Neutrophil (primary cell): ENCODE results near the gene MAIP1.
A peak's percentile ranks its signal among the peaks of the same experiment; 100 is the strongest.

Source experiments
- H3K27ac ChIP-seq: fragments of 200-600 bp; sonication (generic); 2 replicates; pipeline ENCODE4 v1.5.1; 2016; ENCODE audit warnings: mild to moderate bottlenecking, moderate library complexity
- H3K27me3 ChIP-seq: fragments of 200-600 bp; sonication (generic); 2 replicates; pipeline ENCODE4 v1.6.0; 2016; ENCODE audit warnings: mild to moderate bottlenecking
- H3K36me3 ChIP-seq: fragments of 200-600 bp; sonication (generic); 2 replicates; pipeline ENCODE4 v1.5.1; 2017
- H3K4me1 ChIP-seq, 2 experiments: fragments of 200-600 bp in 1 of 2; sonication (generic) in 1 of 2; 1 replicate in 1 of 2; 2 replicates in 1 of 2; pipeline versions ENCODE4 v1.5.1 to v1.6.1; 2013 to 2016; ENCODE audit warnings: low read depth in 1 of 2, low read length in 1 of 2, mild to moderate bottlenecking in 1 of 2, moderate library complexity in 1 of 2; ENCODE audit not compliant: control insufficient read depth in 1 of 2, insufficient read depth in 1 of 2
- H3K4me3 ChIP-seq, 2 experiments: fragments of 200-600 bp in 1 of 2; sonication (generic) in 1 of 2; 1 replicate in 1 of 2; 2 replicates in 1 of 2; pipeline ENCODE4 v1.5.1; 2013 to 2016; ENCODE audit warnings: low read depth in 1 of 2, low read length in 1 of 2, mild to moderate bottlenecking in 1 of 2, moderate library complexity in 1 of 2
- H3K9me3 ChIP-seq: fragments of 200-600 bp; sonication (generic); 2 replicates; pipeline ENCODE4 v1.5.1; 2016
- TF ChIP-seq, protein P1 (sequence below): fragments of 200-600 bp; sonication (generic); IDR thresholded peaks from 2 replicates; pipeline ENCODE4 v1.5.1; 2016; ENCODE audit warnings: antibody characterized with exemption

The MAIP1 gene

DNA sequence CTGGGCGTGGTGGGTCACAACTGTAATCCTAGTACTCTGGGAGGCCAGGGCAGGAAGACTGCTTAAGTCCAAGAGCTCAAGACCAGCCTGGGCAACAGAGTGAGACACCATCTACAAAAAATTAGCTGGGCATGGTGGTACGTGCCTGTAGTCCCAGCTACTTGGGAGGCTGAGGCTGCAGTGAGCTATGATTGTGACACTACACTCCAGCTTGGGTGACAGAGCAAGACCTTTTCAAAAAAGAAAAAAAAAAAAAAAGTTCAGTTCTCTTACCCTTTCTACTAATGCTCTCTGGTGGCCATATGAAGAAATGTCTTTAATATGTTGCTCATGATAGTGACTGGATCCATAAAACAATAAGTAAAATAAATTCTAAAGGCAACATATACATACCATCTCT, 15.0 kb upstream of the MAIP1 start:
- peaks cover 9% of the 10 kb centered on the region in 2 experiments for H3K4me1 ChIP-seq
- H3K27ac ChIP-seq: no peak overlapping the region
- H3K4me3 ChIP-seq: no peak overlapping the region
- H3K9me3 ChIP-seq: no peaks in the 10 kb centered on the region
- no peaks in the 10 kb centered on the region for H3K27me3 ChIP-seq
- TF ChIP-seq, protein P1, sequence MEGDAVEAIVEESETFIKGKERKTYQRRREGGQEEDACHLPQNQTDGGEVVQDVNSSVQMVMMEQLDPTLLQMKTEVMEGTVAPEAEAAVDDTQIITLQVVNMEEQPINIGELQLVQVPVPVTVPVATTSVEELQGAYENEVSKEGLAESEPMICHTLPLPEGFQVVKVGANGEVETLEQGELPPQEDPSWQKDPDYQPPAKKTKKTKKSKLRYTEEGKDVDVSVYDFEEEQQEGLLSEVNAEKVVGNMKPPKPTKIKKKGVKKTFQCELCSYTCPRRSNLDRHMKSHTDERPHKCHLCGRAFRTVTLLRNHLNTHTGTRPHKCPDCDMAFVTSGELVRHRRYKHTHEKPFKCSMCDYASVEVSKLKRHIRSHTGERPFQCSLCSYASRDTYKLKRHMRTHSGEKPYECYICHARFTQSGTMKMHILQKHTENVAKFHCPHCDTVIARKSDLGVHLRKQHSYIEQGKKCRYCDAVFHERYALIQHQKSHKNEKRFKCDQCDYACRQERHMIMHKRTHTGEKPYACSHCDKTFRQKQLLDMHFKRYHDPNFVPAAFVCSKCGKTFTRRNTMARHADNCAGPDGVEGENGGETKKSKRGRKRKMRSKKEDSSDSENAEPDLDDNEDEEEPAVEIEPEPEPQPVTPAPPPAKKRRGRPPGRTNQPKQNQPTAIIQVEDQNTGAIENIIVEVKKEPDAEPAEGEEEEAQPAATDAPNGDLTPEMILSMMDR: no peak
- H3K36me3 ChIP-seq: peaks cover 35% of the 10 kb centered on the region

DNA sequence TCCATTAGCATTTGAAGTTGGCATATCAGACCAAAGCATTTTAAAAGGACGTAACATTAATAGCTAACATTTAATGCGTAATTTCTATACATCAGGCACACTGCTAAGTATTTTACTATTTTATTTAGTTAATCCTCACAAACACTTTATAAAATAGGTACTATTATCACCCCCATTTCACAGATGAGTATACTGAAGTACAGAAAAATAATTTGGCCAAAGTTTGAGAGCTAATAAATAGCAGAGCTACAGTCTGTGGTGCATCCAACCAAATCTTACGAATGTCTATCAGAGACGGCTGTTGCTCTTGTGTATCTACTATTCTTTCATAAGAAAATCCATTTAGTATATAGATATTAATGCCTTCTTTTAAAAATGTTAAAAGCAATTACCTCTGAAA, 12.0 kb upstream of the MAIP1 start:
- H3K9me3 ChIP-seq: no peaks in the 10 kb centered on the region
- H3K36me3 ChIP-seq: peaks cover 19% of the 10 kb centered on the region
- H3K27me3 ChIP-seq: no peaks in the 10 kb centered on the region
- no peak overlapping the region for H3K4me3 ChIP-seq
- TF ChIP-seq, protein P1: no peak
- no peak overlapping the region for H3K27ac ChIP-seq
- H3K4me1 ChIP-seq: peaks cover 34 to 35% of the 10 kb centered on the region in 2 experiments

DNA sequence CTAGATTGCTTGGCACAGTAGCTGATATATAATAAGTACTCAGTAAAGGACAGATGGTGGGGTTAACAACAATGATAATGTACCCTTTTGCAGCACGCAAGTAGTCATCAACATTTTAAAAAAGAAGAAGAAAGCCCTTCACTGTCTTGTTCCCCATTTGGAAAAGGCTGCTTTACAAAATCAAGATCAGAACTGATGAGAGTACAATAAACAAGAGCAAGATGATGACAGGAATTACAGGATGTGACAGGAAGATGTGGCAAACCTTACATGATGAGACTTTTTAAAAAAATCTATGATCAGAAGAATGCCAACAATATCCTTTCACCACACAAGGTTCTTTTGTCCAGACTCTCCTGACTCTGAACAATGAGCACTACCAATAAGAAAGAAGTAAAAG, 9.2 kb upstream of the MAIP1 start:
- TF ChIP-seq, protein P1: no peak
- H3K4me1 ChIP-seq: peaks cover 34 to 38% of the 10 kb centered on the region in 2 experiments
- H3K4me3 ChIP-seq: peak overlapping the region in 1 of 2 experiments; percentile 0
- H3K27me3 ChIP-seq: no peaks in the 10 kb centered on the region
- peak overlapping the region; percentile 86 for H3K27ac ChIP-seq
- no peaks in the 10 kb centered on the region for H3K9me3 ChIP-seq
- H3K36me3 ChIP-seq: peaks cover 9% of the 10 kb centered on the region

DNA sequence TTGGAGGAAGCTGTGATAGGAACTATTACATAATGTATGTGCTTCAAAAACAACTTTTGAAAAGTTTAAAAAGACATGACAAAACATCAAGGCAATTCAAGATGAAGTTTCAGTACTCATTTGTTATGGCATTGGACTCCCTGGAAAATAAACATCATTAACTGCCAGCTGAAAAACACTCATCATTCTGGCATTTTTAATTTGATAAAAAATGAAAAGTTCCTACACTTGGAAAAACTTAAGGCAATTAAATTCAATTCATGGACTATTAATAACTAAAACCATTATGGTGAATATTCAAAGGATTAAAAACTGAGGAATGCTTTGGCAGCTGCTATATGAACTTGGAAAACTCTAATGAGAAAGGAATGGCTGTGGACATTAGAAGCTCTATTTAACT, 8.5 kb upstream of the MAIP1 start:
- Histone ChIP-seq H3K9me3 (no peaks in the 10 kb centered on the region), H3K27ac (peak overlapping the region; percentile 86), H3K27me3 (no peaks in the 10 kb centered on the region), H3K36me3 (peaks cover 9% of the 10 kb centered on the region), H3K4me1 (peaks cover 34 to 38% of the 10 kb centered on the region in 2 experiments), H3K4me3 (peak overlapping the region in 1 of 2 experiments; percentile 0)
- TF ChIP-seq, protein P1: no peak

DNA sequence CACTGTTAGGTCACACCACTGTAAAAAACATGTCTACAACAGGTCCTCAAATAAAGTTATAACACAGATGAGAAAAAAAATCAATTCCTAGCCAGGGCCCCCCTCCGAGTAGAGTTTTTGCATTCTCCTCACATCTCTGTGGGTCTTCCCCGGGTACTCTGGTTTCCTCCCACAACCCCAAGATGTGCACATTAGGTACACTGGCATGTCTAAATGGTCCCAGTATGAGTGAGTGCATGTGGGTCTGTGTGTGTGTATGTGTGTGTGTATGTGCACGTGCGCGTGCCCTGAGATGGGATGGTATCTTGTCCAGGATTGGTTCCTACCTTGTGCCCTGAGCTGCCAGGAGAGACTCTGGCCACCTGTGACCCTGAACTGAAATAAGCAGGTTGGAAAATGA, 5.0 kb upstream of the MAIP1 start:
- TF ChIP-seq, protein P1: no peak
- H3K9me3 ChIP-seq: no peaks in the 10 kb centered on the region
- no peak overlapping the region for H3K27ac ChIP-seq
- H3K36me3 ChIP-seq: no peaks in the 10 kb centered on the region
- no peak overlapping the region for H3K4me3 ChIP-seq
- peaks cover 42 to 45% of the 10 kb centered on the region in 2 experiments for H3K4me1 ChIP-seq
- no peaks in the 10 kb centered on the region for H3K27me3 ChIP-seq

DNA sequence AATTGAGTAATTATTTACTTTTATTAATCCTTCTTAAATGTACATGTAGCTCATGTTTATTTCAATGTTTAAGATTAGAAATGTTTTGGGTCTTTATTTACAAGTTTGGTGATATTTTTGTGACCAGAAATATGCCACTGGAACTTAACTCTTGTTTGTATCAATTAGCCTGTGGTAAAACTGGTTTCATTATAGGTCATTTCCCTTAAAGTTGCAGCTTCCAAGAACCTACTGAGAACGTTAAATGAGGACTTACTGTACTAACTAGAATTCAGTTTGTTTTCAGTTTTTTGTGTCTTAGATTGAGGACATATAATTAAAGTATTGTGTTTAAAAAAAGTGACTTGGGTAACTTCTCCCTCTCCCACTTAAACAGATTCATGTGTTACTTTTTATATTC, 4.4 kb upstream of the MAIP1 start:
- no peak overlapping the region for H3K27ac ChIP-seq
- H3K4me1 ChIP-seq: peaks cover 37 to 42% of the 10 kb centered on the region in 2 experiments
- H3K36me3 ChIP-seq: no peaks in the 10 kb centered on the region
- H3K4me3 ChIP-seq: no peak overlapping the region
- no peaks in the 10 kb centered on the region for H3K9me3 ChIP-seq
- TF ChIP-seq, protein P1: no peak
- H3K27me3 ChIP-seq: no peaks in the 10 kb centered on the region
